ENCODE data around the gene SLC25A22.

Gene SLC25A22

GRCh38 chr11:770642-771616, 27.2 kb downstream of the SLC25A22 start:
- DNase-seq = no peak

GRCh38 chr11:769887-770641, 28.0 kb downstream of the SLC25A22 start:
- DNase-seq = no peak

GRCh38 chr11:767238-767637, 30.8 kb downstream of the SLC25A22 start:
- no peak for DNase-seq

- DNase-seq = no peak
Observed at GRCh38 chr11:766936-767210, 31.2 kb downstream of the SLC25A22 start.

- peak; percentile 24 for DNase-seq
Observed at GRCh38 chr11:766106-766935, 31.8 kb downstream of the SLC25A22 start.

GRCh38 chr11:765802-766091, 32.3 kb downstream of the SLC25A22 start:
- DNase-seq = no peak

GRCh38 chr11:765025-765801, 32.9 kb downstream of the SLC25A22 start:
- peak; percentile 56 for DNase-seq

- DNase-seq = no peak
Observed at GRCh38 chr11:764322-765024, 33.6 kb downstream of the SLC25A22 start.

GRCh38 chr11:763549-764321, 34.3 kb downstream of the SLC25A22 start:
- no peak for DNase-seq

- no peak for DNase-seq
Observed at GRCh38 chr11:763073-763463, 35.0 kb downstream of the SLC25A22 start.

GRCh38 chr11:762421-763072, 35.5 kb downstream of the SLC25A22 start:
- DNase-seq = peak; percentile 52

GRCh38 chr11:761526-762108, 36.5 kb downstream of the SLC25A22 start:
- no peak for DNase-seq

GRCh38 chr11:760236-760635, 37.8 kb downstream of the SLC25A22 start:
- no peak for DNase-seq

GRCh38 chr11:749731-750130, 48.4 kb downstream of the SLC25A22 start:
- DNase-seq = peak; percentile 66

GRCh38 chr11:748007-748359, 50.1 kb downstream of the SLC25A22 start:
- DNase-seq = peak; percentile 48

- peak; percentile 96 for DNase-seq
Observed at GRCh38 chr11:747158-748006, 50.7 kb downstream of the SLC25A22 start, which contains the start of gene TALDO1. TALDO1 (plus strand) TSS chr11:747464; CDS start chr11:747482, 18 bp downstream.

GRCh38 chr11:746289-747157, 51.6 kb downstream of the SLC25A22 start:
- peak; percentile 24 for DNase-seq

- no peak for DNase-seq
Observed at GRCh38 chr11:745428-745827, 52.7 kb downstream of the SLC25A22 start.

All from suppressor macrophage treated with lipopolysaccharide for 4 hours (primary cell).